GM12801 (cell line): ENCODE data around the gene COQ5.

ENCODE experiments used
- CTCF ChIP-seq: IDR thresholded peaks from one replicate; pipeline ENCODE4 v1.5.1; 2011; ENCODE audit warnings: control low read depth; ENCODE audit not compliant: insufficient read length; ENCODE audit errors: extremely low read depth

Gene COQ5

GRCh38 chr12:120457133-120457532 lies 71.8 kb downstream of the COQ5 start:
- TF ChIP-seq CTCF = no peak

- TF ChIP-seq CTCF = no peak
Measured at GRCh38 chr12:120455302-120455701, 73.7 kb downstream of the COQ5 start.

- no peak for TF ChIP-seq CTCF
Measured at GRCh38 chr12:120453977-120454376, 75.0 kb downstream of the COQ5 start.
